ENCODE data around the gene YEATS4. TPM values are rescaled to one million over a fixed set of nuclear protein-coding genes. Genes with fewer than 3 reads are reported as not detected.

YEATS4 gene
- total RNA-seq, 1 experiment from 2014 or later: 20.9 TPM

GRCh38 chr12:69339999-69340398, 19.5 kb upstream of the YEATS4 start:
- H3K4me1 ChIP-seq (ENCODE audit: control insufficient read depth, insufficient read depth, low read length): no peaks in the 10 kb centered on the region
- no peaks in the 10 kb centered on the region; the same call in 1 of the 2 replicates for H3K27me3 ChIP-seq (ENCODE audit: control insufficient read depth, insufficient read depth, low read length)
- H3K9me3 ChIP-seq (ENCODE audit: control insufficient read depth, insufficient read depth, low read depth, low read length): no peaks in the 10 kb centered on the region
- no TSS peak for BruUV-seq (replicated peaks)
- in situ Hi-C loops (cut with HindIII; ENCODE audit: low pct_unique_long_range_greater_than_20kb, low sequenced_read_pairs): no loop called here
- H3K27ac ChIP-seq (ENCODE audit: low read length): no peak overlapping the region
- H3K4me3 ChIP-seq (ENCODE audit: low read depth in 2 of 2, low read length in 2 of 2): no peak overlapping the region
- DNase-seq (ENCODE audit: low read depth, low spot score) (no peak), ATAC-seq (no peak)
- ChIA-PET CTCF (interaction anchor here (0.6 kb wide), 1 partner anchor 17 kb away, joined by 4 read pairs; no protein-coding TSS in a partner anchor), POLR2A (no interaction called here)
- intact Hi-C loops (cut with micrococcal nuclease; ENCODE audit: unreplicated experiment): no loop called here
- no peaks in the 10 kb centered on the region; the same call in 1 of the 2 replicates for H3K36me3 ChIP-seq (ENCODE audit: control insufficient read depth, insufficient read depth, low read length)
- TF ChIP-seq SIN3A (IDR thresholded peaks at IDR 0.05; ENCODE audit: borderline replicate concordance, insufficient read depth, low read depth, low read length): no peak
- TF ChIP-seq CTCF (IDR thresholded peaks at IDR 0.05): no peak
- no peak for TF ChIP-seq TCF7L2 (IDR thresholded peaks at IDR 0.05; ENCODE audit: low read depth, low read length)
- TF ChIP-seq, protein P1, sequence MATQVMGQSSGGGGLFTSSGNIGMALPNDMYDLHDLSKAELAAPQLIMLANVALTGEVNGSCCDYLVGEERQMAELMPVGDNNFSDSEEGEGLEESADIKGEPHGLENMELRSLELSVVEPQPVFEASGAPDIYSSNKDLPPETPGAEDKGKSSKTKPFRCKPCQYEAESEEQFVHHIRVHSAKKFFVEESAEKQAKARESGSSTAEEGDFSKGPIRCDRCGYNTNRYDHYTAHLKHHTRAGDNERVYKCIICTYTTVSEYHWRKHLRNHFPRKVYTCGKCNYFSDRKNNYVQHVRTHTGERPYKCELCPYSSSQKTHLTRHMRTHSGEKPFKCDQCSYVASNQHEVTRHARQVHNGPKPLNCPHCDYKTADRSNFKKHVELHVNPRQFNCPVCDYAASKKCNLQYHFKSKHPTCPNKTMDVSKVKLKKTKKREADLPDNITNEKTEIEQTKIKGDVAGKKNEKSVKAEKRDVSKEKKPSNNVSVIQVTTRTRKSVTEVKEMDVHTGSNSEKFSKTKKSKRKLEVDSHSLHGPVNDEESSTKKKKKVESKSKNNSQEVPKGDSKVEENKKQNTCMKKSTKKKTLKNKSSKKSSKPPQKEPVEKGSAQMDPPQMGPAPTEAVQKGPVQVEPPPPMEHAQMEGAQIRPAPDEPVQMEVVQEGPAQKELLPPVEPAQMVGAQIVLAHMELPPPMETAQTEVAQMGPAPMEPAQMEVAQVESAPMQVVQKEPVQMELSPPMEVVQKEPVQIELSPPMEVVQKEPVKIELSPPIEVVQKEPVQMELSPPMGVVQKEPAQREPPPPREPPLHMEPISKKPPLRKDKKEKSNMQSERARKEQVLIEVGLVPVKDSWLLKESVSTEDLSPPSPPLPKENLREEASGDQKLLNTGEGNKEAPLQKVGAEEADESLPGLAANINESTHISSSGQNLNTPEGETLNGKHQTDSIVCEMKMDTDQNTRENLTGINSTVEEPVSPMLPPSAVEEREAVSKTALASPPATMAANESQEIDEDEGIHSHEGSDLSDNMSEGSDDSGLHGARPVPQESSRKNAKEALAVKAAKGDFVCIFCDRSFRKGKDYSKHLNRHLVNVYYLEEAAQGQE (IDR thresholded peaks at IDR 0.05; ENCODE audit: insufficient read depth in 1 of 2, low read depth in 2 of 2, low read length in 1 of 2): no peak
- no peak for TF ChIP-seq POLR2AphosphoS5 (IDR thresholded peaks at IDR 0.05; ENCODE audit: low read depth, low read length)

GRCh38 chr12:69341328-69341727, 18.2 kb upstream of the YEATS4 start:
- Histone ChIP-seq H3K4me3 (ENCODE audit: low read depth in 2 of 2, low read length in 2 of 2) (no peak overlapping the region), H3K9me3 (ENCODE audit: control insufficient read depth, insufficient read depth, low read depth, low read length) (no peaks in the 10 kb centered on the region), H3K27ac (ENCODE audit: low read length) (no peak overlapping the region), H3K4me1 (ENCODE audit: control insufficient read depth, insufficient read depth, low read length) (no peaks in the 10 kb centered on the region), H3K36me3 (ENCODE audit: control insufficient read depth, insufficient read depth, low read length) (no peaks in the 10 kb centered on the region; the same call in 1 of the 2 replicates), H3K27me3 (ENCODE audit: control insufficient read depth, insufficient read depth, low read length) (no peaks in the 10 kb centered on the region; the same call in 1 of the 2 replicates)
- TF ChIP-seq CTCF (IDR thresholded peaks at IDR 0.05) (no peak), SIN3A (IDR thresholded peaks at IDR 0.05; ENCODE audit: borderline replicate concordance, insufficient read depth, low read depth, low read length) (no peak), TCF7L2 (IDR thresholded peaks at IDR 0.05; ENCODE audit: low read depth, low read length) (no peak)
- TF ChIP-seq, protein P1 (IDR thresholded peaks at IDR 0.05; ENCODE audit: insufficient read depth in 1 of 2, low read depth in 2 of 2, low read length in 1 of 2): no peak
- intact Hi-C loops (cut with micrococcal nuclease; ENCODE audit: unreplicated experiment): no loop called here
- ATAC-seq (peak; percentile 42; the same call in 1 of the 2 replicates), DNase-seq (ENCODE audit: low read depth, low spot score) (no peak)
- POLR2A ChIA-PET: interaction anchor here (0.6 kb wide), 1 partner anchor 157 kb away, joined by 7 read pairs; no protein-coding TSS in a partner anchor
- no TSS peak for BruUV-seq (replicated peaks)
- CTCF ChIA-PET: interaction anchor here (0.5 kb wide), 1 partner anchor 16 kb away, joined by 11 read pairs; no protein-coding TSS in a partner anchor
- in situ Hi-C loops (cut with HindIII; ENCODE audit: low pct_unique_long_range_greater_than_20kb, low sequenced_read_pairs): no loop called here

Measured in Panc1 (cell line).